ENCODE measurements around the gene WWC1.

GRCh38 chr5:168480601-168481000, 189.2 kb downstream of the WWC1 start:
- TF ChIP-seq CTCF (IDR thresholded peaks at IDR 0.05): no peak
- TF ChIP-seq POLR2A (IDR thresholded peaks at IDR 0.05): no peak

Measured in adrenal gland (tissue), 5 donors.